Activated CD8-positive, alpha-beta memory T cell treated with anti-CD3 and anti-CD28 coated beads for 4 hours (primary cell): ENCODE measurements around the gene RGP1.

Source experiments
- DNase-seq, 2 donors: peaks; one replicate each; pipeline ENCODE4 v3.0.0-alpha.2; 2020; ENCODE audit warnings: low read depth in 2 of 2

RGP1 gene

DNA sequence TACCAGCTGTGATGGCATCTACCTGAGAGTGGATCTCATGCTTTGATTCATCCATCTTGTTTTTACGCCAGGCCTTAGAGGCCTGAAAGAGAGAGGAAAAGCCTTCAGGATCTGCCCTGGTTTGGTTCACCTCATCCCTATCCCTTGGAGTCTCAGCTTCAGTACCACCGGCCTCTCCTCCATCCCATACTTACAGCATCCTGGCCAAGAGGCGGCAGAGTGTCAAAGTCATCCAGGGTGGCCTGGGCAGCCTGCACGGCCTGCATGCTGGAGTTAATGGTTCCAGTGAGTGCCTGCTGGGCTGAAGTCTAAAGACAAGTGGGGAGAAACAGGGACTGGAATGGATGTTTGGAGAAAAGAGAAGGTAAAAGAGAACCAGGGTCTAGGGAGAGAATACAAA lies 29.5 kb upstream of the RGP1 start:
- no peak for DNase-seq

DNA sequence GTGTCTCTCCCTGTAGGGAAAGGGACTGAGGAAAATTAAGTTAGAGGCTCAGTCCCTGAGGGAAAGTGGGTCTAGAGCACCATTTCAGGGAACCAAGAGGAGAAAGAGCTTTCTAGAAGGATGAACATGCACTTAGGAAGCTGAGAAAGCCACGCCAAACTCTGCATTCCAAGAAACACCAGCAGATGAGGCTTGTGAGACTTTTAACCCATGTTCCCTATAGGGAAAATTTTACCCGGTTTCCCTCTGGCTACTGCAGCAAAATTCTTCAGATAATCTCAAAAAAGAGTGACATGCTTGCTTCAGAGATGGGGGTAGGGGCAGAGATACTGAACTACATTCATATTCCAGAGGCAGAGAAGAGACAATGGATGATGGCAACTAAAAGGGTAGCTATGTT lies 25.7 kb upstream of the RGP1 start:
- DNase-seq: no peak

DNA sequence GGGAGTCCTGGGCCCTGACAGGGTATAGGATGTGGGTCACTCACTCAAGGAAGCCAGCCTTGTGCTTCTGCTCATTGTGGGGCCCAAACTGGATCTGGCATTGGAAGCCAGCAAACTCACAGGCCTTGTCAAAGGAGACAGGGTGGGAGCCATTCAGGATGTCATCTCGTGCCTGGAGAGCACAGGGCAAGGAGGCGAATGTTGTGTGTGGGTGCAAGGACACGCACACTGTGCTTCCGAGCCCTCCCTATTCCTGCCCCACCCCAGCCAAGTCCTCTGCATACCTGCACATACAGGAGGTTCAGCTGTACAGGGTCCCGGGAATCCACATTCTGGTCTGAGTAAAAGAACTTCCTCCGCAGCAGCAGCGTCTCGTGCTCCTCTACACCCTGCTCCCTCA lies 25.2 kb upstream of the RGP1 start:
- no peak for DNase-seq

DNA sequence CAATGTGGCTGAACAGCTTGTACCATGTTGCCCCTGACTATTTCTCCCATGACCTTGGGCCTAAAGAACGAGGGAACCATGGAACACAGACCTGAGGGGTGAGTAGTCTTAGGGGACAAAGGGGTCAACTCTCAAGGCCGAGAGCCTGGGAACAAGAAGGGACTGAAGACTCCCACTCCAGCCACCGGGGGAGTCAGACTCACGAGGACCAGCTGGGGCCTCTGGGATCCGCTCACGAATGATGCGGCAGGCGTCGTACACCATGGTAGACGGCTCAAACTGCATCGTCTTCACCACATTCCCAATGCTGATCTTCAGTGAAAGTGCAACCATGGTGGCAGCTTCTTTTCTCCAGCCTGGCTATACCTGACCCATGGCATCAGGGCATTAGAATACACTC lies 23.7 kb upstream of the RGP1 start:
- DNase-seq: no peak

DNA sequence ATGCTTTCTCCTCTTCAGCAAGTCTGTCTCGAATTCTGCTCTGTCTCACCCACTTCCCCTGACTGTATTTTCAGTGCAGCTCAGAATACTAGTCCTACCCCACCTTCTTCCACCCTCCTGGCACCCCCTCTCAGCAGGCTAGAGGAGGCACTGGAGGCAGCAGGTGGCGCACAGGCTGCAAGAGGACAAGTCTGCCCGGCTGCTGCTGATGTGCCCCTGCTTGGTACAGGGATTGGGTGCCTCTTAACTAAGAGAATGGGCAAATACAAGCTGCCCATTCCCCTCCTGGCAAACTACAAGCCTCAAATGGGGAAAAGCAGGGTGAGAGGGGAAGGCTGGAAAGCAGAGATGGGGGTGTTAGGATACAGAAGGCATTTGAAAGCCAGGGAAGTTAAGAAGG lies 22.2 kb upstream of the RGP1 start:
- DNase-seq: no peak

DNA sequence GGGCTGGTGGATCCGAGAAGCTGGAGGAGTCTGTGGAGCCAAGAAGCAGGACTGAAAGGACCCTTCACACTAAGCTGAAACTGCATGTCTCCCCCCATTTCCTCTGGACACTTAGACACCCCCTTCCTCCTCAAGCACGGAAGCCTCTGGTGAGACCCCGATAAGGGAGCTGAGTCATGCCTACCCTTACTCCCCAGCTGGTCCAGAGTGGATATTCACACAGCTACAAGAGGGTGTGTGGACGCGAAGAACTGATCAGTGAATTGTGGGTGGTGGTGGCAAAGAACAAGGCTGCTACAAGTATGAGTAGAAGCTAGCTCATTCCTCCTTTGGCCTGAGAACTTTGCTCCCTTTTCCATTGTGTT lies 21.4 kb upstream of the RGP1 start:
- no peak for DNase-seq

DNA sequence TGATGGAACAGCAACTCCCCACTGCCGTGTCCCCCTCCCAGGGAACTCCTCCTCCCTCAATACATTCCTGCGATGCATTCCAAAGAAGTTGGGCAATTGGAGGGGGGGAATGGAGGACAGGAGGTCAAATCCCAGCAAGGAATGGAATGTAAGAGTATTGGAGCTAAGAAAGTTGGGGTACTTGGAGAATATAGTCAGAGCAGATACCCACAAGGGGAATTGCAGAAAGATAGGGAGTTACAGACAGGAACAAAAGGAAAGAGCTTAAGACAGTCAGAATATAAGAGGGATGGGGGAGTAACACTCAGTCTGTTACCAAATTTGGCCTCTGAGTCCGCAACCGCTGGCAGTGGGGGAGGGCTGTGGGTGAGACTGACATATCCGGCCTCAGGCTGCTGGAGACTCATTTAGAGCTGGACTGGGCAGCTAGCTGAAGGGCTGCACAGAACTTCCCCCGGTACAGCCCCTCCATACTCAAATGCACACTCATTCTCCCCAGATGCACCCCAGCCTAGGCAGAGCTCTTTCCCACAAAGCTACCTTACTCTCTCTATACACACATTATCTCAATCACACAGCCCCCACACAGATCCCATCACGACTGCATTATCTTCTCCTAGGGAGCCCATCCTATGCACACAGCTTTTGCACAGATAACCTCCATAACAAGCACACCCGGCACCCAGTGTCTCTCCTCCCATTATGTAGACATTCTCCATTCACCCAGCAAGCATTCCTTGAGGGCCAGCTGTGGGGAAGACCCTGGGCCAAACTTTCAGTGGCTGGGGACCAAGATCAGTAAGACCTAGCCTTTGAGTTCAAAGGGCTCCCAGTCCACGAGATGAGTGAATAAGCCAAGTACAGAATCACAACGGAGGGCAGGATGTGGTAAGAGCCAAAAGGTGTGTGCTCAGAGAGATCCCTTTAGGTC lies 20.8 kb upstream of the RGP1 start:
- no peak for DNase-seq

DNA sequence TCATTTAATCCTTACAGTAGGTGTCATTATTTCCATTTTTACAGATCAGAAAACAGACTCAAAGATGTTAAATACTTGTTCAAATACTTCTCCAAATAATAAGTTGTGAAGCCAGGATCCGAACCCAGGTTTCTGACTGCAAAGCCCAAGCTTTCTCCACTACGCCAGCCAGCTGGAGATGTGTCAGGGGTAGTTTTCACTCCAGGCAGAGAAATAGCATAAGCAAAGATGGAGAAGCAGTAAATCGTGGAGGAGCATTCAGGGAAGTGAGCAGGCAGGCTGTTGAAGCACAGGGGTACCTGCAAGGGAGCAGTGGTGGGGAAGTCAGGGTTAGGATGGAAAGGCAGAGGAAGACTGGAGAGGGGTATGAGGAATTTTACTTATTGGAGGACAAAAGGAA lies 20.0 kb upstream of the RGP1 start:
- DNase-seq: no peak

DNA sequence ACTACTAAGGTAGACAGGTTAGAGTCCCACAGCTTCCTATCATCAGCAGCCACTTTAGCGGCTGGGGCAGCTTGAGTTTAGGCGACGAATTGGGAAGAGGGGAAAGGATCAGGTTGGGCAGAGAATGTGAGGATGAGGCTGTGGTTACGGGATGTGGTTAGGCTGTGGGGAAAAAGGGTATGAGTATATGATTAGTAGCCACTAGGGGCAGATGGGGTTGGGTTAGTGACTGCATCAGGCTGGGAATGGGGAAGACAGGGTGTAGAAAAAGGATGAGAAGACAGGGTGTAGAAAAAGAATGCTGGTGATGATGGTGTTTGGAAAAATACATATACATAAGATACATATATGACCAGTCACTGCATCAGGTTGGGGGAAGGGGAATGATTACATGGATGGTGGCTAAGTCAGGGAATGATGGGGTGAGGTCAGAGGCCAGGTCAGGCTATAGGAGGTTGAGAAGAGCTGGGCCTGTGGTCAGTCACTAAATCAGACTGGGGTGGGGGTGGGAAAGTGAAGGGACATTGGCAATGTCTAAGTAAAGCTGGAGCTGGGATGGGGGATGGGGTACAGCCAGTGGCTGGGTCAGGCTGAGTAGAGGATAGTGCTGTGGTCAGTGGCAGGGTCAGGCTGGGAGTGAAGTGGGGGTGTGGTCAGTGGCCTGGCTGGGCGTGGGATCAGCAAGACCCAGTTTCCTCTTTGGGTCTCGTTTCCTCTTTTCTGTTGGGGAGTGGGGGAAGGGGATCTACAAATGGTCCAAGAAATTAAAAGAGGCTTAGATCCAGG lies 19.2 kb upstream of the RGP1 start:
- no peak for DNase-seq

DNA sequence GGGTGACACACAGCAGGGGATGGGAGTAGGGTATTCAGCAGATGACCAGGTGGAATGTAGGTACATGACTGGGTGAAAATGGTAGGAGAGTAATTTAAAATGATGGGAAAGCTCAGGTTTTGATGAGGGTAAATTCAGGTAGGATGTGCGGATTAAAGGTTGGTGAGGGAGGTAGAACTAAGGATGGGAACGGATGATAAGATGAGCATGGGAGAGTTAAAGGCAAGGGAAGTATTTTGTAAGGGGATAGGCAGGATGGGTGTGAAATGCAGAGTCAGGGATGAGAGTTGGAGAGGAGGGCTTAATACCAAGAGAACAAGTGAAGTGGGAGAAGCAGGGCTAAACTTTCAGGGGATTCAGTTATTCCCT lies 18.6 kb upstream of the RGP1 start:
- no peak for DNase-seq

DNA sequence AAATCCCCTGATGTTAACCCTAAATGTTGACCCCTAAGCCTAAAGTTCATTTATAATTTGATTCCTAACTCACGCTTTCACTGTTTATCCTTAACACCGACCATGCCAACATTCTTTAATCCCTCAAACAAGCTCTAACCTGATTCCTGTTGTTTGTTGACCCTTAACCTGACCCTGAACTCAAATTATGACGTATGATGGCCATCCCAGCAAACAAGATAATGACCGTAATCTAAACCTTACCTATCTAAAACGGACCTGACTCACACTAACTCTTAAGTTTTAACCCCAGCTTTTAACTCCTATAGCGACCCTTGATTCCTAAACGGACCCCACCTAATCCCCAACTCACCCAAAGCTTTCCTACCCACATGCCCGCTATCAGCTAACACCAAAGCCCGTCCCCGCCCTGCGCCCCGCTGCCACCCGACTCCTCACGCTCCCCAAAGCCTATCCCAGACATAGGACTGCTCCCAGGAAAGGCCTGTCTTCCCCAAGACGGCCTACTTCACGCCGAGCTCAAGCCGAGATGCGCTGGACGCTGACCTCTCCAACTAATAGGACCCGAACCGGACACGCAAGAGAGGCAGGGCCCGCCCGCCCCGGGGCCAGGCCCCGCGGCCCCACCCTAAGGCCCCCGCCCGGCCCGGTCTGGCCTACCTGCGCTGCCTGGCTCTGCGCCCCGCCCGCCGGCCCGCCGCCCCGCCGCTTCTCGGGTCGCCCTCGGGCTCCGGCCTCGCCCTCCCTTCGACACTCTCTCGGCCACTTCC lies 17.5 kb upstream of the RGP1 start:
- no peak for DNase-seq

DNA sequence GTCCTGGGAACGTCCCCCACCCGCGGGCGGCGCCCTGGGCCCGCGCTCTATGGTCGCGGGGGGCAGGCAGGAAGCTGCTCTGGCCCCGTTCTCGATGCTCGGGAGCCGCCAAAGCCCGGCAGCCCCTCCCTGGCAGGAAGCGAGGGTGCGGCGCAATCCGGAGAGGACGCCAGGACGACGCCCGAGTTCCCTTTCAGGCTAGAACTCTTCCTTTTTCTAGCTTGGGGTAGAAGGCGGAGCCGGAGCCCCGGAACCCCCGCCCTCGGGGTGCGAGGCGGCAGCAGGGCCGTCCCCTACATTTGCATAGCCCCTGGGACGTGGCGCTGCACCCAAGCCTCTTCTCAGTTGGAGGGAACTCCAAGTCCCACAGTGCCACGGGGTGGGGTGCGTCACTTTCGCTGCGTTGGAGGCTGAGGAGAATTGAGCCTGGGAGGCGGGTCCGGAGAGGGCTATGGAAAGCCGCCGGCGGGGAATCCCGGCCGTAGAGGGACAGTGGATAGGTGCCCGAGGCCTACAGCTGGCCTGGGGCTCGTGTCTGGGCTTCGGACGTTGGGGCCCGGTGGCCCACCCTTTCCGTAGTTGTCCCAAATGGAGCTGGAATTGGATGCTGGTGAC lies 16.8 kb upstream of the RGP1 start, which contains the start of the genes CREB3 and TLN1:
TSS of gene CREB3 (plus strand) at position 482 of the 615 bp plus-strand sequence. CDS start at position 589, 107 bp downstream.
TSS of gene TLN1 (minus strand) at position 11 of the 615 bp plus-strand sequence. CDS start 6,501 bp downstream, outside the sequence.
- peak; percentile 92 for DNase-seq

DNA sequence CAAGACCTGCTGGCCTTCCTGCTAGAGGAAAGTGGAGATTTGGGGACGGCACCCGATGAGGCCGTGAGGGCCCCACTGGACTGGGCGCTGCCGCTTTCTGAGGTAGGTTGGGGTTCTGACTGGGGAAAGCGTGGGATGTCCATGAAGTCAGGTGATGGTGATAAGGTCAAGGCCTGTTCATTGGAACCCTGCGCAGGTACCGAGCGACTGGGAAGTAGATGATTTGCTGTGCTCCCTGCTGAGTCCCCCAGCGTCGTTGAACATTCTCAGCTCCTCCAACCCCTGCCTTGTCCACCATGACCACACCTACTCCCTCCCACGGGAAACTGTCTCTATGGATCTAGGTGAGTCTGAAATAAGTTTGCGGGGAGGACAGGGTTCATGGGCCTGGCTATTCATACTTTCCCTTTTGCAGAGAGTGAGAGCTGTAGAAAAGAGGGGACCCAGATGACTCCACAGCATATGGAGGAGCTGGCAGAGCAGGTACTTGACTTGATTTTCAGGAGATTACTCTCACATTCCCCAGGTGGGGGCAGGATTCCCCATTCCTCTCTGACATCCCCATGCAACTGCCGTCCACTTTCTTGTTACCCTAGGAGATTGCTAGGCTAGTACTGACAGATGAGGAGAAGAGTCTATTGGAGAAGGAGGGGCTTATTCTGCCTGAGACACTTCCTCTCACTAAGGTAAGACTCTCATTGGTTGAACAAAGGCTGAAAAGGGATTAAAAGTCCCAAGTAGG lies 16.1 kb upstream of the RGP1 start:
- DNase-seq: no peak

DNA sequence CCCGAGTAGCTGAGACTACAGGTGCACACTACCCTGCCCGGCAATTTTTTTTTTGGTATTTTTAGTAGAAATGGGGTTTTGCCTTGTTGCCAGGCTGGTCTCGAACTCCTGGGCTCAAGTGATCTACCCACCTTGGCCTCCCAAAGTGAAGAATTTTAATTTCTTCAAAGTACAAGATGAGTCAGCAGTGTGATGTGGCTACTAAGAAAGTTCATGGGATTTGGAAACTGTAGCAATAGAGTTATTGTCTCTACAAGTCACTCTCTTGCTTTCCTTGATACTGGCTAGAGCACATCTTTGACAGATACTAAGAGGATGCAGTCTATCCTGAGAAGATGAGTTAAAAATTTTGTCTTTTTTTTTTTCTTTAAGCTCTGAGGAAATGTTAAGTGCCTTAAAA lies 15.0 kb upstream of the RGP1 start:
- no peak for DNase-seq

DNA sequence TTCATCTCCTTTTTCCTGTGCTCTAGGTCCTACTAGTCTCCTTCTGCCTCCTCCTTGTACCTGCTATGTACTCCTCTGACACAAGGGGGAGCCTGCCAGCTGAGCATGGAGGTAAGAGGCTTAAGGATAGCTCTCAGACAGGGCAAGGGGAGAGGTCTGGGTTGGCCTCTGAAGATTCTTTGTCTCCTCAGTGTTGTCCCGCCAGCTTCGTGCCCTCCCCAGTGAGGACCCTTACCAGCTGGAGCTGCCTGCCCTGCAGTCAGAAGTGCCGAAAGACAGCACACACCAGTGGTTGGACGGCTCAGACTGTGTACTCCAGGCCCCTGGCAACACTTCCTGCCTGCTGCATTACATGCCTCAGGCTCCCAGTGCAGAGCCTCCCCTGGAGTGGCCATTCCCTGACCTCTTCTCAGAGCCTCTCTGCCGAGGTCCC lies 12.9 kb upstream of the RGP1 start:
- DNase-seq: no peak

DNA sequence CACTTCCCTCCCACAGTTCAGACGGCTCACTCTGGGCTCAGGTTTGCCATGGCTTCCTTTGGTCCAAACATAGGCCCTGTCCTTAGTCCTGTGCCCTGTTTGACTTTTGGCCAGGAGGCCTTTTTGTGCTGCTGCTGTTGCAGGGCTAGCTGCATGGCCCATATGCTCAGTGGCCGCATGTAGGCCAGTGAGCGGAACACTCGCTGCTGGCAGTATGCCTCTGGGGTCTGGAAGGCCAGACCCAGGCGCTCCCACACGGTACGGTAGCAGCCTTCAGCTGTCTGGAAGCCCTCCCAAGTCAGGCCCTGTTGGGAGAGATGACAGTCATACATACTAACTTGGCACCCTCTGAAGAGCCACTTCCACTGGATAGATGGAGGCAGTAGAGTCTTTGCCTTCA lies 11.9 kb upstream of the RGP1 start:
- DNase-seq: no peak

DNA sequence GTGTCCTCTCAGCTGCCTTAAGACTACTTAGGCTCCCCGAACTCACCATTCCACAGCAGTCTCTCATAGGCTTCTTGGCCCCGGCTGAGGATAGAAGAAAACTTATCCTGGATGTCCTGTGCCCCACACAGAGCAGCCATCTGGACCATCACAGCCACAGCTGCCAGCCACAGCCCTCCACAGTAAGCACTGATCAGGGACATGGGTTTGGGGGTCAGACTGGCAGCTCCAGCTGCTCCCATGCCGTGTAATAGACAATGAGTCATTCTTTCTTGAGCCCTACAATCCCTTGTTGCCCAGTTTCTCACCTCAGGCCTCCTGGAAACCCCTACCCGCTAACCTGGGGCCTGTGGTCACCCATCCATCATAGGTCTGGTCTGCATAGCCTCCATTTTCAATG lies 10.9 kb upstream of the RGP1 start:
- no peak for DNase-seq

DNA sequence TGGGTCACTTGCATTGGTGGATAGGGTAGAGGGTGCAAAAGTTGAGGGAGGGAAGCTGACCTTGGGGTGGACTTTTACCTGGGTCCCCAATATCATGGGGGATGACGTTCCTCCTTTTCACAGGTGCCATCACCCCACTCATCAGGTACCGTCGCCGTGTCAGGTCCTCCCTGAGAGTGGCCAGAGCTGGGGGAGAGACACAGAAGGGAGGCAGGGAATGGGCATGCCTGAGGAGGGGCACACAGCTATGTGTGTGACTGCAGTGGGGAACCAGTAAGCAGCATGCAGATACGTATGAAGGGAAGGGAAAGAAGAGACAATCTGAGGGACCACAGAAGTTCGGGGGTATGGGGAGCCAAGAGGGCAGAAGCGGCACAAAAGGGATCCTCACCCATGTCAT lies 10.2 kb upstream of the RGP1 start:
- DNase-seq: no peak

DNA sequence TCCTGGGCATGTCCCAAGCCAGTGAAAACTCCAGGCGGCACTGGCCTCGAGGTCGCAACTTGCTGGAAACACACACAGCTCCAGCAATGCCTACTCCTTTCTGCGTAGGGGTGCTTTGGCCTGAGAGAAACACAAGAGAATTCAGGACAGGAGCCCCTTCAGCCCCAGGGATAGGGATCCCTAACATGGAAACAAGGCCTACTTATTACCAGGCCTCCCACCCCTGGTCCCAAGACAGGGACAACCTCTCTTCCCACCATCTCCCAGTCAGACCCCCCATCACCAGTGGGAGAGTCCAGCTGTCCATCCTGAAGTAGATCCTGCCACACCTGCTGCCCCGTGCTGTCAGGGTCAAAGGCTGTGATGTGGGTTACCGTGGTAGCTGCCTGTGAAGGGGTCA lies 8.8 kb upstream of the RGP1 start:
- DNase-seq: no peak

DNA sequence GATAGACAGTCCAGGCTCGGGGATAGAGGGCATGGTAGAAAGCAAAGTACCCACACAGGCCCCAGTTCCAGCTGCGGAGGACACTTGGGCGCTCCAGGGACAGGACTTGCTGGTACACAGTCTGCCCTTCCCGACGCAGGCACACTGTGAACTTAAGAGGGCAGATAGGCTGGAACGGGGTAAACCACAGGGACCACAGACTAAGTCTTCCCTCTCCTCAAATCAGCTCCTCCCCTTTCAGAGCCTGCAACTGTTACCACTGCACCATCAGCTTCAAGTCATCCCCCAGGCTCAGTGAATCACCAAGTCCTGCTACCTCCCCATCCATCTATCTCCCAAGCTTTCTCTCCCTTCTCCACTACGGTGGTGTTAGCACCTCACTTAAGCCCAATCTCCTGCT lies 7.3 kb upstream of the RGP1 start:
- no peak for DNase-seq

DNA sequence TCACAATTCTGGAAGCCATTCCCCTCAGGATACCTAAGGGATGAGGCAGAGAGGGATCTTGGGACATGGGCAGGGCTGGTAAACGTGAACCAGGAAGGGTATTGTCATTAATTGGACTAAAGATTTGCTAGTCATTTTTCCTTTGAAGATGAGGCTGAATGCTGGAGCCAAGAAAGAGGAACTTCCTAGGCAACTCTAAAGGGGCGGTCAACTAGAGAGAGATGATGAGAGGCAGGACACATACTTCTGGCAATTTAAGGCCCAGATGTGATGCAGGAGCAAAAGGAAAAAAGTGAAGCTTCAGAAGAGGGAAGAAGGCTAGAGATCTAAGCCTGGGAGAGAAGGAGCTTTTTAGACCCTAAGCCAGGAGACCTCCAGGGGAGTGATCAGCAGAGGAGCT lies 5.6 kb upstream of the RGP1 start:
- no peak for DNase-seq
